Measurements from ENCODE around the gene GALNT10. TPM values are rescaled to one million over a fixed set of nuclear protein-coding genes. Genes with fewer than 3 reads are reported as not detected.

GALNT10 gene
- total and polyA plus RNA-seq, 2 of the 8 experiments (the other 6 are each of a cell fraction or from before 2014, with no cell fraction given) = 4.6 to 15.5 TPM

DNA sequence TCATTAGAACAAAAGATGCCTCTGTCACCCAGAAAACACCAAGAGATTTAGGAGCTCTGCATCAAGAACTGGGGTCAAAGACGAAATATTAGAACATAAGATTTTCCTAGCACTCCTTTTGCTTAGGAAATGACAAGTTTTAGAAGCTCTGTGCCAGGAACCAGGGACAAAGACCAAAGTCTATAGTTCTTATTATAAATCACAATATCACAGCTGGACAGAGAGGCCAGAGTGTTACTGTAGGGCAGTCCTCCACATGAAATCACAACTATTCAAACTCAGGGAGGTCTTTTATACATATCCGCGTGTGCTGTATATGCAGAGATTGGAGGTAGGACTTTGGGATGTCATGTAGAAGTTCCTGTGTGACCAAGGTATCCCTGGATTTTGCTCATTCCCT lies 138.5 kb downstream of the GALNT10 start:
- Histone ChIP-seq H2BK15ac (ENCODE audit: low read length) (no peak overlapping the region), H4K5ac (ENCODE audit: insufficient read length, low read depth, low read length) (no peak overlapping the region), H3K4me3 (ENCODE audit: extremely low read depth in 1 of 4, insufficient read depth in 2 of 4, low read depth in 3 of 4, low read length in 4 of 4) (no peak overlapping the region), H3K4me1 (replicated peaks in 1 of 4; ENCODE audit: control insufficient read depth in 3 of 4, insufficient read depth in 4 of 4, low read length in 3 of 4) (no peaks in the 10 kb centered on the region), H2AK5ac (ENCODE audit: low read depth, low read length) (no peak overlapping the region), H3K18ac (ENCODE audit: extremely low read depth, low read length) (no peak overlapping the region), H3K79me1 (ENCODE audit: low read depth, low read length) (no peaks in the 10 kb centered on the region), H4K8ac (ENCODE audit: extremely low read depth, insufficient read depth, low read length) (no peak overlapping the region), H3K27ac (ENCODE audit: low read depth, low read length) (no peak overlapping the region), H3K4me2 (ENCODE audit: insufficient read depth in 1 of 2, low read depth in 2 of 2, low read length in 2 of 2) (no peak overlapping the region), H3K9ac (replicated peaks in 1 of 4; ENCODE audit: extremely low read depth in 1 of 4, low read depth in 3 of 4, low read length in 3 of 4) (no peak overlapping the region), H3K9me3 (ENCODE audit: insufficient read depth in 2 of 2, low read depth in 1 of 2, low read length in 1 of 2) (no peaks in the 10 kb centered on the region), H3K56ac (replicated peaks; ENCODE audit: insufficient read length, low read depth, low read length) (no peak overlapping the region), H2BK120ac (replicated peaks; ENCODE audit: low read depth, low read length) (no peak overlapping the region), H4K91ac (replicated peaks; ENCODE audit: insufficient read length, low read length) (no peak overlapping the region), H2BK20ac (ENCODE audit: low read length) (no peak overlapping the region), H3K4ac (replicated peaks; ENCODE audit: insufficient read length, low read depth, low read length) (no peak overlapping the region), H3K23me2 (ENCODE audit: low read depth, low read length) (no peaks in the 10 kb centered on the region), H3K36me3 (ENCODE audit: control insufficient read depth in 2 of 4, insufficient read depth in 4 of 4, low read length in 3 of 4) (no peaks in the 10 kb centered on the region), H3K27me3 (replicated peaks in 1 of 4; ENCODE audit: control insufficient read depth in 3 of 4, extremely low read depth in 1 of 4, insufficient read depth in 3 of 4, low read length in 3 of 4) (no peaks in the 10 kb centered on the region), H2BK5ac (ENCODE audit: low read depth, low read length) (no peak overlapping the region), H2BK12ac (ENCODE audit: low read depth, low read length) (no peak overlapping the region), H3K79me2 (ENCODE audit: control insufficient read depth in 1 of 2, insufficient read depth in 2 of 2, low read length in 2 of 2) (no peaks in the 10 kb centered on the region), H2AFZ (ENCODE audit: low read length) (no peak overlapping the region), H4K20me1 (replicated peaks in 1 of 2; ENCODE audit: control insufficient read depth in 1 of 2, insufficient read depth in 2 of 2, low read length in 2 of 2) (peaks cover 0 to 1% of the 10 kb centered on the region in 2 experiments), H3K23ac (ENCODE audit: insufficient read length) (no peak overlapping the region), H3K14ac (ENCODE audit: insufficient read length) (no peak overlapping the region)
- WGBS, 2 experiments (ENCODE audit: extremely low coverage in 1 of 2, insufficient coverage in 1 of 2, insufficient read length in 1 of 2, insufficient replicate concordance in 2 of 2, low coverage in 1 of 2, low lambda C conversion rate in 2 of 2, missing lambda C conversion rate in 1 of 2) = 90% methylated on average over 3 of the region's 3 CpGs; no CpG with 5 or more reads in 1 of the 2 experiments
- DNase-seq (ENCODE audit: low read depth in 1 of 2, low spot score in 2 of 2) = no peak
- FAIRE-seq = no peak
- TF ChIP-seq BACH1 (IDR thresholded peaks at IDR 0.05; ENCODE audit: low read length) (no peak), EP300 (IDR thresholded peaks at IDR 0.05; ENCODE audit: borderline replicate concordance in 1 of 2, low read depth in 2 of 2, low read length in 2 of 2) (no peak)
- POLR2A ChIA-PET (ENCODE audit: partially characterized antibody) = no interaction called here
- CTCF ChIA-PET (ENCODE audit: partially characterized antibody) = interaction anchor here (1.3 kb wide), 1 partner anchor 51 kb away, joined by 3 read pairs; no protein-coding TSS in a partner anchor
